Lower leg skin (tissue), 4 donors: ENCODE data around the gene DNASE1L2. TPM values are rescaled to one million over a fixed set of nuclear protein-coding genes. Genes with fewer than 3 reads are reported as not detected.

Experiments used
- DNase-seq, 2 donors: peaks; one replicate each; pipeline ENCODE4 v3.0.0-alpha.2; 2019; ENCODE audit warnings: low spot score in 2 of 2
- H3K4me3 ChIP-seq: fragments of 200-600 bp; sonication (generic); 2 replicates; pipeline ENCODE4 v1.5.1; 2017; ENCODE audit warnings: mild to moderate bottlenecking, low read depth; ENCODE audit not compliant: poor library complexity, severe bottlenecking
- CTCF ChIP-seq, 3 donors: fragments of 450-650 bp; IDR thresholded peaks; one replicate each; pipeline ENCODE4 v1.5.1; 2016; ENCODE audit warnings: antibody characterized with exemption in 3 of 3, mild to moderate bottlenecking in 3 of 3, moderate library complexity in 2 of 3
- POLR2A ChIP-seq, 2 donors: fragments of 450-650 bp; IDR thresholded peaks; one replicate each; pipeline ENCODE4 v1.6.1; 2016 to 2017; ENCODE audit warnings: antibody characterized with exemption in 2 of 2, mild to moderate bottlenecking in 1 of 2, moderate library complexity in 1 of 2
- WGBS, 2 donors: methylation state at CpG; one replicate each; pipeline ENCODE4 v1.1.5; 2018; 5-methylcytosine and 5-hydroxymethylcytosine counted together
- intact Hi-C: fragments of 100-400 bp; cut with DNase I; formaldehyde crosslinking; loops from one replicate; pipeline ENCODE4 v1.15.0; 2023; ENCODE audit warnings: low total_unique reads
- total RNA-seq, 4 donors: library from RNA; depleted of rRNA; stranded (reverse); fragments of >200 nt; gene quantifications; one replicate each; pipeline ENCODE4 v1.1.0, GENCODE V29; 2016

The DNASE1L2 gene
- total RNA-seq, 4 donors from 2014 or later, result 39.8 to 93.3 (median 55.0) TPM

GRCh38 chr16:2276368-2277195 is 40.3 kb downstream of the DNASE1L2 start:
- DNase-seq, result no peak
- intact Hi-C loops, result no loop called here
- 80 to 83% methylated on average over 26 of the region's 26 CpGs for WGBS, 2 donors

GRCh38 chr16:2277466-2278271 is 41.4 kb downstream of the DNASE1L2 start:
- no peak overlapping the region for H3K4me3 ChIP-seq
- no peak for DNase-seq
- intact Hi-C loops, result no loop called here
- TF ChIP-seq CTCF (IDR thresholded peaks at IDR 0.05), result no peak
- no peak for TF ChIP-seq POLR2A (IDR thresholded peaks at IDR 0.05)
- WGBS, 2 donors, result 83 to 90% methylated on average over 13 to 23 of the region's 25 CpGs

More at GRCh38 chr16:2276368-2277195, 40.3 kb downstream of the DNASE1L2 start:
- no peak for TF ChIP-seq CTCF (IDR thresholded peaks at IDR 0.05)
- TF ChIP-seq POLR2A (IDR thresholded peaks at IDR 0.05), result no peak
- H3K4me3 ChIP-seq, result no peak overlapping the region

- DNase-seq, result no peak
- intact Hi-C loops, result no loop called here
- no peak overlapping the region for H3K4me3 ChIP-seq
- TF ChIP-seq POLR2A (IDR thresholded peaks at IDR 0.05) (no peak), CTCF (IDR thresholded peaks at IDR 0.05) (no peak)
- WGBS, 2 donors, result 80 to 88% methylated on average over 8 to 14 of the region's 14 CpGs
Observed at GRCh38 chr16:2278272-2278608, 42.0 kb downstream of the DNASE1L2 start.

- intact Hi-C loops, result no loop called here
- no peak for TF ChIP-seq POLR2A (IDR thresholded peaks at IDR 0.05)
- TF ChIP-seq CTCF (IDR thresholded peaks at IDR 0.05), result no peak
- no peak overlapping the region for H3K4me3 ChIP-seq
- 91% methylated on average over 22 to 26 of the region's 26 CpGs for WGBS, 2 donors
- no peak for DNase-seq
Observed at GRCh38 chr16:2278956-2279800, 42.9 kb downstream of the DNASE1L2 start.

GRCh38 chr16:2280461-2280860 is 44.2 kb downstream of the DNASE1L2 start:
- TF ChIP-seq CTCF (IDR thresholded peaks at IDR 0.05), result no peak
- no peak for TF ChIP-seq POLR2A (IDR thresholded peaks at IDR 0.05)
- DNase-seq, result no peak
- no peak overlapping the region for H3K4me3 ChIP-seq
- intact Hi-C loops, result no loop called here
- 93 to 95% methylated on average over 8 of the region's 8 CpGs for WGBS, 2 donors
